ES-I3 (cell line): ENCODE data around the gene CDH2.

ENCODE experiments used
- H3K36me3 ChIP-seq: 2 replicates; pipeline ENCODE4 v1.6.1; 2013; ENCODE audit warnings: mild to moderate bottlenecking, low read length, control low read depth, moderate library complexity; ENCODE audit not compliant: insufficient read depth
- H3K4me1 ChIP-seq: 2 replicates; pipeline ENCODE4 v1.6.1; 2013; ENCODE audit warnings: mild to moderate bottlenecking, control low read depth, low read length; ENCODE audit not compliant: insufficient read depth
- H3K9ac ChIP-seq: 2 replicates; pipeline ENCODE4 v1.6.1; 2013; ENCODE audit warnings: low read depth, mild to moderate bottlenecking, low read length, moderate library complexity
- H3K9me3 ChIP-seq: 2 replicates; pipeline ENCODE4 v1.6.1; 2013; ENCODE audit warnings: mild to moderate bottlenecking, low read length, moderate library complexity; ENCODE audit not compliant: control insufficient read depth, insufficient read depth

CDH2 gene

GRCh38 chr18:27976806-27977408 lies 200.0 kb downstream of the CDH2 start:
- H3K4me1 ChIP-seq, result no peaks in the 10 kb centered on the region
- H3K36me3 ChIP-seq, result peaks cover 8% of the 10 kb centered on the region; the same call in 1 of the 2 replicates
- H3K9me3 ChIP-seq, result no peaks in the 10 kb centered on the region
- H3K9ac ChIP-seq, result no peak overlapping the region

DNA sequence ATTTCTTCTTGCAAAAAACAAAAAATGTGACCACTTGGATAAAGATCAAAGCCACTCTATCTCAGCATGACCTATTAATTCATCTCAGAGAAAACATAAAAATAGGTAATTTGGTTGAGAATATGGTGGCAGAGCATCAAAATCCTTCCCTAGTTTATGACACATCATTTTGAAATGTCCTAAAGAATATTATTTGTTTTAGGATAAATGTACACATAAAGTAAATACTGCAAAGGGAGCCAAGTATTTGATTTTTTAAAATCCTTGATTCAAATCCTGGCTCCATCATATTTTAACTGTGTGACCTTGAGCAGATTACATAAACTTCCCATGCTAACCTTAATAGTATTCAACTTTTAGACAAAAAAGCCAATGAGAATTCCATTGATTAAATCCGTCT lies 206.6 kb downstream of the CDH2 start:
- peaks cover 12% of the 10 kb centered on the region; the same call in 1 of the 2 replicates for H3K36me3 ChIP-seq
- H3K9ac ChIP-seq, result no peak overlapping the region
- H3K9me3 ChIP-seq, result no peaks in the 10 kb centered on the region
- H3K4me1 ChIP-seq, result peaks cover 1% of the 10 kb centered on the region; the same call in 1 of the 2 replicates

DNA sequence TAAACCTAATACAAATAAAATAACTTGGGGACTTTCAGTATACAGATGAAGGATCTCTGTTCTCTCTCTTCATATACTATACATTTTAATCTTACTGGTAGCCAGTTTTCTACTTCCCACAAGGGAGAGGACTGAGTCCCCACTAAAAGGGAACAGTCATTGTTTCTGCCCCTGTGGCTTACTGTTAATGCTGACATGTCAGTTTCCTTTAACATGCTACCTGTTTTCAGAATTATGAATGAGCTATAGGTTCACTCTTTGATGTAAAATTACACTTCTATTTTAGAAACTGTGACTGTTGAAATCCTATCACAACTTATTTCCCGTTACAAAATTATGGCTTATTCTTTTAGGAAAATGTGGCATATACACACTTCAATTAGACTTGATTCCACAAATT lies 207.7 kb downstream of the CDH2 start:
- Histone ChIP-seq H3K36me3 (peaks cover 4% of the 10 kb centered on the region; the same call in 1 of the 2 replicates), H3K9ac (no peak overlapping the region), H3K4me1 (peaks cover 4% of the 10 kb centered on the region; the same call in 1 of the 2 replicates), H3K9me3 (no peaks in the 10 kb centered on the region)

GRCh38 chr18:27967913-27968824 lies 208.8 kb downstream of the CDH2 start:
- Histone ChIP-seq H3K9me3 (no peaks in the 10 kb centered on the region), H3K4me1 (peaks cover 4% of the 10 kb centered on the region; the same call in 1 of the 2 replicates), H3K36me3 (peaks cover 8% of the 10 kb centered on the region; the same call in 1 of the 2 replicates)

DNA sequence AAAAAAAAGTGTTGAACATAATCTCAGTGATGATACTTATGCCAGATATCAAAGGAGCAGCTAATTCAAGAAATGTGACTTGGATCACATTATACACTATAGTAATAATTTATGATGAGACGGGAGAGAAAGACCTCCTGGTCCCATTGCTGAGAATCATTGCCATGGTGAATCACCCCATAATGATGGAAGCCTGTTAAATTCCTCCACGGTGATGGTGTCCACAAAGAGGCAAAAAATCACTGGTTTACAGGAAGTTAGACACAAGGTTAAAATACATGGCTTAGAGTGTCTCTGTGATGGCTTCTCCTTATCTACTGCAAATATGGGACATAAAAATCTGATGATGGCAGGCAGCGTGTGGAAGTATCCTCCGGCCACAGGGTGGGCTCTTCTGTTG lies 210.0 kb downstream of the CDH2 start:
- Histone ChIP-seq H3K9me3 (no peaks in the 10 kb centered on the region), H3K4me1 (peaks cover 4% of the 10 kb centered on the region; the same call in 1 of the 2 replicates), H3K9ac (no peak overlapping the region), H3K36me3 (peaks cover 9% of the 10 kb centered on the region; the same call in 1 of the 2 replicates)

More at GRCh38 chr18:27967913-27968824, 208.8 kb downstream of the CDH2 start:
- H3K9ac ChIP-seq, result no peak overlapping the region

GRCh38 chr18:27964811-27965210 lies 212.1 kb downstream of the CDH2 start:
- H3K4me1 ChIP-seq, result peaks cover 4% of the 10 kb centered on the region; the same call in 1 of the 2 replicates
- H3K9ac ChIP-seq, result no peak overlapping the region
- H3K9me3 ChIP-seq, result no peaks in the 10 kb centered on the region
- peaks cover 11% of the 10 kb centered on the region; the same call in 1 of the 2 replicates for H3K36me3 ChIP-seq

- H3K9ac ChIP-seq, result no peak overlapping the region
- no peaks in the 10 kb centered on the region for H3K4me1 ChIP-seq
- H3K9me3 ChIP-seq, result no peaks in the 10 kb centered on the region
- peaks cover 7% of the 10 kb centered on the region; the same call in 1 of the 2 replicates for H3K36me3 ChIP-seq
Measured at GRCh38 chr18:27959101-27959500, 217.8 kb downstream of the CDH2 start.

GRCh38 chr18:27956001-27956640 lies 220.8 kb downstream of the CDH2 start:
- peaks cover 5% of the 10 kb centered on the region; the same call in 1 of the 2 replicates for H3K36me3 ChIP-seq
- H3K9me3 ChIP-seq, result no peaks in the 10 kb centered on the region

DNA sequence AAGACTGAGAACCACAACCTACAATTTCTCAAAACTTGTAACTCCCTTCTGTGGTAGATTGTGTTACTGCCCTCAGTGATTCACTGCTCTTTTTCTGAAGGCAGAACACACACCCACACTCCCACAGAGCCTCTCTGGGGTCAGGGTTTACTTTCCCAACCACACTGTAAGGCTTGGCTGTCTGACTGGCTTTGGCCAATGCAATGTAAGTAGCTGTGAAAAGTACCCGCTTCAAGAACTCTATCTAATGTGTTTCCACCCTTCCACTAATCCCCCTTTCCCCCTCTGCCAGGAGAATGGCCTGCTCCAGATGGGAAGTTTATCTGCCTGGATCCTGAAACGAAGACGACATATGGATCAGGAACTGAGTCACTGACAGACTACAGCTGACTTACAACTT lies 222.7 kb downstream of the CDH2 start:
- Histone ChIP-seq H3K9me3 (no peaks in the 10 kb centered on the region), H3K9ac (no peak overlapping the region), H3K4me1 (no peaks in the 10 kb centered on the region), H3K36me3 (peaks cover 4% of the 10 kb centered on the region; the same call in 1 of the 2 replicates)

More at GRCh38 chr18:27956001-27956640, 220.8 kb downstream of the CDH2 start:
- Histone ChIP-seq H3K9ac (no peak overlapping the region), H3K4me1 (no peaks in the 10 kb centered on the region)

GRCh38 chr18:27952741-27953140 lies 224.2 kb downstream of the CDH2 start:
- Histone ChIP-seq H3K9ac (no peak overlapping the region), H3K36me3 (peaks cover 4% of the 10 kb centered on the region; the same call in 1 of the 2 replicates), H3K4me1 (no peaks in the 10 kb centered on the region), H3K9me3 (no peaks in the 10 kb centered on the region)

- peaks cover 4% of the 10 kb centered on the region; the same call in 1 of the 2 replicates for H3K36me3 ChIP-seq
- no peaks in the 10 kb centered on the region for H3K4me1 ChIP-seq
- no peak overlapping the region for H3K9ac ChIP-seq
- H3K9me3 ChIP-seq, result no peaks in the 10 kb centered on the region
Measured at GRCh38 chr18:27950648-27951228, 226.2 kb downstream of the CDH2 start.

DNA sequence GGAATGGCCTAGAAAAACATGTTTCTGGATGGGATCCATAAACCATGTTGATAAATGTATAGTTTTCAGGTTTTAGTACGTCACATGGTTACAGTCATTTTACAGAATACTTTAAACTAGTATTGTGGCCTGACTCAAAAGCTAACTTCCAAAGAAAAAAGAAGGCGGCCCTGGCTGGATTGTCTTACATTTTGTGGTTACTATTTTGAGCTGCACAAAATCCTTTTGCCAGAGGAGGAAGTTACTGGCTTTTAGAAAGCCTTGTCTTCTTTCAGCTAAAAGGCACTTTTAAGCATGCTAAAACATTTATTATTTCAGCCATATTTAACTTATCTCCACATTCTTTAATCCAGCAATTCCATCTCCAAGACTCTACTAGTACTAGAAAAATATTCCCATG lies 227.9 kb downstream of the CDH2 start:
- Histone ChIP-seq H3K36me3 (peaks cover 4% of the 10 kb centered on the region; the same call in 1 of the 2 replicates), H3K9me3 (no peaks in the 10 kb centered on the region)

DNA sequence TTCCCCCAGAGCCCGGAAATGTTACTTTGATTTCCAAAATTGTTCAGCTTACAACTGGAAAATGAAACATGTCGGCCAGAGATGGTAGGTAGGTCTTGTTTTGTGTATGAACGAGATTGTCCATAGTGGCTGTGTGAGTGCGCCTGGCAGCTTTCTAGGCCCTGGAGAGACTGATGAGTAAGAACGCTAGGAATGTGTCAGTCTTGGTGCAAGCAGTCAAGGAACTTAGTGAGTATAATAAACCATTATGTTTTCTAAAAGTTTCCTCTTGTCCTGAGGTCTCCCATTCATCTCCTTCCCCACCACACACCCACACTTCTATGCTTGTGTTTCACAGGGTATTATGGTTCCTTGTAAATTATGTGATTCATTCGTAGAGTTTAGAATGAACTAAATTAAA lies 234.2 kb downstream of the CDH2 start:
- Histone ChIP-seq H3K4me1 (no peaks in the 10 kb centered on the region), H3K36me3 (no peaks in the 10 kb centered on the region), H3K9me3 (no peaks in the 10 kb centered on the region), H3K9ac (no peak overlapping the region)

More for the DNA sequence above, 227.9 kb downstream of the CDH2 start:
- Histone ChIP-seq H3K4me1 (no peaks in the 10 kb centered on the region), H3K9ac (no peak overlapping the region)

- H3K36me3 ChIP-seq, result no peaks in the 10 kb centered on the region
- H3K9me3 ChIP-seq, result no peaks in the 10 kb centered on the region
- H3K4me1 ChIP-seq, result no peaks in the 10 kb centered on the region
- H3K9ac ChIP-seq, result no peak overlapping the region
Measured at GRCh38 chr18:27931535-27931934, 245.4 kb downstream of the CDH2 start.
